Kidney glomerular epithelial cell (primary cell): Measurements from ENCODE around the gene SLC22A12.
A peak's percentile ranks its signal among the peaks of the same experiment; 100 is the strongest.
"Not testable (repeated sequence)": the region's sequence is repeated elsewhere in the genome, so short reads cannot be mapped to it uniquely, and the experiment has no call there.

Experiments used
- DNase-seq: peaks from one replicate; lab custom pipeline; 2025; lab: John Stamatoyannopoulos, UW

Gene SLC22A12

GRCh38 chr11:64590763-64591221 lies at the start of gene SLC22A12:
SLC22A12 (plus strand) TSS chr11:64591220; CDS start chr11:64591557, 337 bp downstream.
- DNase-seq, result no peak

- no peak for DNase-seq
These were observed 48.6 kb upstream of the SLC22A12 start for GRCh38 chr11:64542172-64543125.

- no peak for DNase-seq
These were observed 47.2 kb upstream of the SLC22A12 start for GRCh38 chr11:64543818-64544217.

GRCh38 chr11:64544616-64545296 lies 46.3 kb upstream of the SLC22A12 start:
- DNase-seq, result no peak

GRCh38 chr11:64545619-64546018 lies 45.4 kb upstream of the SLC22A12 start:
- peak; percentile 17 for DNase-seq

GRCh38 chr11:64546176-64546575 lies 44.8 kb upstream of the SLC22A12 start:
- DNase-seq, result no peak

- no peak for DNase-seq
These were observed 44.4 kb upstream of the SLC22A12 start for GRCh38 chr11:64546600-64546999.

- DNase-seq, result no peak
These were observed 41.1 kb upstream of the SLC22A12 start for GRCh38 chr11:64549969-64550368.

GRCh38 chr11:64553554-64554201 lies 37.3 kb upstream of the SLC22A12 start:
- DNase-seq, result peak; percentile 20

- DNase-seq, result no peak
These were observed 34.8 kb upstream of the SLC22A12 start for GRCh38 chr11:64556044-64556720.

GRCh38 chr11:64556721-64557250 lies 34.2 kb upstream of the SLC22A12 start:
- no peak for DNase-seq

GRCh38 chr11:64558065-64558745 lies 32.8 kb upstream of the SLC22A12 start:
- DNase-seq, result peak; percentile 21

- no peak for DNase-seq
These were observed 32.2 kb upstream of the SLC22A12 start for GRCh38 chr11:64558869-64559268.

- no peak for DNase-seq
These were observed 31.5 kb upstream of the SLC22A12 start for GRCh38 chr11:64559351-64560138.

GRCh38 chr11:64560139-64560771 lies 30.8 kb upstream of the SLC22A12 start:
- no peak for DNase-seq

GRCh38 chr11:64560941-64561340 lies 30.1 kb upstream of the SLC22A12 start:
- no peak for DNase-seq

GRCh38 chr11:64561429-64561828 lies 29.6 kb upstream of the SLC22A12 start:
- DNase-seq, result not testable (repeated sequence)

GRCh38 chr11:64561984-64562722 lies 28.9 kb upstream of the SLC22A12 start:
- DNase-seq, result no peak
